Measurements from ENCODE around the gene VWC2L. TPM values are rescaled to one million over a fixed set of nuclear protein-coding genes. Genes with fewer than 3 reads are reported as not detected.
A peak's percentile ranks its signal among the peaks of the same experiment; 100 is the strongest.

The VWC2L gene
- total and polyA plus RNA-seq, 9 donors: 0.16 TPM; not detected in 8

DNA sequence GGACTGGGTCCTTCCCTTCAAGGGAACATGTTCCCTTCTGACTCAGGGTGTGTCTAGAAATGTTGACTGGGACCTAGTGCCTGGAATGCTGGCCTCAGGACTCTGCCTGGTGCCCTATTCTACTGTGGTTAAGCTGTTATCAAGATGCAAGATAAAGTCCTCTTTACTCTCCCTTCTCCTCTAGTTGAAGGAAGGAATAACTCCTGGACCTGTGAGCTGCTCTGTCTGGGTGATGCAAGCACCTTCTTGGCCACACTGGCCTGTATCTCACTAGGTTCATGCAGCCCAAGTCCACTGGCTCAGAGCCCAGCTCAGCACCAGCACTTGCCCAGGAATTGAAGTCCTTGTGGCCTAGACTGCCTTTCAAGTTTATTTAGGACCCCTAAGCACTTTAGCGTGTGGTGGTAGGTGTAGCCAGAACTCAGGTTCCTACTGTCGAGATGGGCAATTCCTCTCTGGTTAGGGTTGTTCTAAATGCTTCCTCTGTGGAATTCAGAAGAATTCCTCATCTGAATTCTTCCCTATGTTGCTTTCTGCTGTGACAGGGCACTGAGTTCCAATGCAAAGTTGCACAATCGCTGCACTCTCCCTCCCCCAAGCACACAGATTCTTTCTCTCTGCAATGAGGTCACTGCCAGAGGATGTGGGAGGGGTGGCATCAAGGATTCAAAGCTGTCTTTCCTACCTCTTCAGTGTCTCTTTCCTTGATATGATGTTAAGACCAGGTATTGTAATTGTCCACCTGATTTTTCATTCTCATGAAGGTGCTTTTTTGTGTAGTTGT lies 54.7 kb downstream of the VWC2L start:
- peaks cover 5% of the 10 kb centered on the region for H3K9me3 ChIP-seq (replicated peaks; ENCODE audit: control insufficient read depth, low read depth, low read length)
- H3K4me3 ChIP-seq (ENCODE audit: low read length): no peak overlapping the region
- H3K4me1 ChIP-seq (ENCODE audit: control insufficient read depth, insufficient read depth, low read length): no peaks in the 10 kb centered on the region
- WGBS (ENCODE audit: insufficient coverage): 100% methylated on average over 1 of the region's 3 CpGs
- H3K27ac ChIP-seq (ENCODE audit: low read length): no peak overlapping the region
- DNase-seq: no peak
- no peaks in the 10 kb centered on the region for H3K27me3 ChIP-seq (ENCODE audit: control insufficient read depth, insufficient read depth, low read length)
- no peaks in the 10 kb centered on the region for H3K36me3 ChIP-seq (ENCODE audit: control insufficient read depth, insufficient read depth, low read length)

DNA sequence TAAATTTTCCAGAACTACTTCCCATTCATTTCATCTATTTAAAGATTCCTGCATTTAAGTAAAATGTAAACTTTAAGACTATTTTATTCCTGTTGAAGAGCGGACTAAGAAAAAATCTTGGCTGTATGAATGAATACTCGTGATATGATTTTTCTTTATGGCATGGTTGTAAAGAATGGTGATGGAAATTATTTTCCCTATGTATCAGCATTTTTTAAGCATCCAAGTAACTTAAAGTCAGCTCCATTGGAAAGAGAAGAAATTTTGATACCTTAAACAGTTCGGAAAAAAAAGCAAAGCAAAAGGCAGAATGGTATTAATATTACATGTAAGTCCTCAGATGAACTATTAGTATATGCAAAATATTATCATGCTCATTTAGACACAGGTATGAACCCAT lies 58.9 kb downstream of the VWC2L start:
- DNase-seq: peak; percentile 43
- Histone ChIP-seq H3K36me3 (ENCODE audit: control insufficient read depth, insufficient read depth, low read length) (no peaks in the 10 kb centered on the region), H3K27me3 (ENCODE audit: control insufficient read depth, insufficient read depth, low read length) (no peaks in the 10 kb centered on the region), H3K27ac (ENCODE audit: low read length) (no peak overlapping the region), H3K4me3 (ENCODE audit: low read length) (no peak overlapping the region), H3K9me3 (replicated peaks; ENCODE audit: control insufficient read depth, low read depth, low read length) (no peaks in the 10 kb centered on the region), H3K4me1 (ENCODE audit: control insufficient read depth, insufficient read depth, low read length) (no peaks in the 10 kb centered on the region)
- WGBS (ENCODE audit: insufficient coverage): no CpG with 5 or more reads among the region's 3 CpGs

- WGBS (ENCODE audit: insufficient coverage): no CpG with 5 or more reads among the region's 1 CpG
- Histone ChIP-seq H3K27ac (ENCODE audit: low read length) (no peak overlapping the region), H3K9me3 (replicated peaks; ENCODE audit: control insufficient read depth, low read depth, low read length) (no peaks in the 10 kb centered on the region), H3K4me3 (ENCODE audit: low read length) (no peak overlapping the region), H3K27me3 (ENCODE audit: control insufficient read depth, insufficient read depth, low read length) (no peaks in the 10 kb centered on the region), H3K4me1 (ENCODE audit: control insufficient read depth, insufficient read depth, low read length) (no peaks in the 10 kb centered on the region), H3K36me3 (ENCODE audit: control insufficient read depth, insufficient read depth, low read length) (no peaks in the 10 kb centered on the region)
- DNase-seq: no peak
Measured at GRCh38 chr2:214471382-214471781, 60.5 kb downstream of the VWC2L start.

- no peaks in the 10 kb centered on the region for H3K36me3 ChIP-seq (ENCODE audit: control insufficient read depth, insufficient read depth, low read length)
- no CpG with 5 or more reads among the region's 1 CpG for WGBS (ENCODE audit: insufficient coverage)
- no peaks in the 10 kb centered on the region for H3K9me3 ChIP-seq (replicated peaks; ENCODE audit: control insufficient read depth, low read depth, low read length)
- DNase-seq: no peak
- no peaks in the 10 kb centered on the region for H3K4me1 ChIP-seq (ENCODE audit: control insufficient read depth, insufficient read depth, low read length)
- H3K27ac ChIP-seq (ENCODE audit: low read length): no peak overlapping the region
- H3K27me3 ChIP-seq (ENCODE audit: control insufficient read depth, insufficient read depth, low read length): no peaks in the 10 kb centered on the region
- no peak overlapping the region for H3K4me3 ChIP-seq (ENCODE audit: low read length)
Measured at GRCh38 chr2:214471990-214472389, 61.1 kb downstream of the VWC2L start.

GRCh38 chr2:214477305-214477704 lies 66.5 kb downstream of the VWC2L start:
- H3K4me1 ChIP-seq (ENCODE audit: control insufficient read depth, insufficient read depth, low read length): no peaks in the 10 kb centered on the region
- no peak overlapping the region for H3K27ac ChIP-seq (ENCODE audit: low read length)
- no CpG with 5 or more reads among the region's 2 CpGs for WGBS (ENCODE audit: insufficient coverage)

DNA sequence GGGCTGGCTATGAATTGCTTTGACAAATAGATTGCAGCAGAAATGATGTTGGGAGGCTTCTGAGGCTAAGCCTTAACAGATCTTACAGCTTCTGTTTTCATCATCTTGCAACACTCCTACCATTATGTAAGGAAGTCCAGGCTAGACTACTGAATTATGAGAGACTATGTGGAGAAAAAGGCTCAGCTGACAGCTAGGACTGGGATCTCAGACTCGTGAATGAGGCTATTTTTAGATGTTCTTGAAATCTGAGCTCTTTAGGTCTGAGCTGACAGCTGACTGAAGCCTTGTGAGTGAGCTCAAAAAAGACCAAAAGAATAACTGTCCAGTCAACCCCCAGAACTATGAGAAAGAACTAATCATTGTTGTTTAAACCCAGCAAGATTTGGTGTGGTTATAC lies 70.3 kb downstream of the VWC2L start:
- no peaks in the 10 kb centered on the region for H3K36me3 ChIP-seq (ENCODE audit: control insufficient read depth, insufficient read depth, low read length)
- H3K27ac ChIP-seq (ENCODE audit: low read length): peak overlapping the region; percentile 62
- peak; percentile 76 for DNase-seq
- H3K9me3 ChIP-seq (replicated peaks; ENCODE audit: control insufficient read depth, low read depth, low read length): no peaks in the 10 kb centered on the region
- no CpG with 5 or more reads among the region's 1 CpG for WGBS (ENCODE audit: insufficient coverage)
- H3K4me3 ChIP-seq (ENCODE audit: low read length): no peak overlapping the region
- H3K27me3 ChIP-seq (ENCODE audit: control insufficient read depth, insufficient read depth, low read length): no peaks in the 10 kb centered on the region
- no peaks in the 10 kb centered on the region for H3K4me1 ChIP-seq (ENCODE audit: control insufficient read depth, insufficient read depth, low read length)

More at GRCh38 chr2:214477305-214477704, 66.5 kb downstream of the VWC2L start:
- Histone ChIP-seq H3K4me3 (ENCODE audit: low read length) (no peak overlapping the region), H3K36me3 (ENCODE audit: control insufficient read depth, insufficient read depth, low read length) (no peaks in the 10 kb centered on the region), H3K27me3 (ENCODE audit: control insufficient read depth, insufficient read depth, low read length) (no peaks in the 10 kb centered on the region), H3K9me3 (replicated peaks; ENCODE audit: control insufficient read depth, low read depth, low read length) (no peaks in the 10 kb centered on the region)
- DNase-seq: no peak

GRCh38 chr2:214482728-214483127 lies 71.9 kb downstream of the VWC2L start:
- Histone ChIP-seq H3K9me3 (replicated peaks; ENCODE audit: control insufficient read depth, low read depth, low read length) (no peaks in the 10 kb centered on the region), H3K4me1 (ENCODE audit: control insufficient read depth, insufficient read depth, low read length) (no peaks in the 10 kb centered on the region), H3K36me3 (ENCODE audit: control insufficient read depth, insufficient read depth, low read length) (no peaks in the 10 kb centered on the region), H3K4me3 (ENCODE audit: low read length) (no peak overlapping the region), H3K27me3 (ENCODE audit: control insufficient read depth, insufficient read depth, low read length) (no peaks in the 10 kb centered on the region), H3K27ac (ENCODE audit: low read length) (no peak overlapping the region)
- WGBS (ENCODE audit: insufficient coverage): no CpG with 5 or more reads among the region's 2 CpGs
- no peak for DNase-seq

DNA sequence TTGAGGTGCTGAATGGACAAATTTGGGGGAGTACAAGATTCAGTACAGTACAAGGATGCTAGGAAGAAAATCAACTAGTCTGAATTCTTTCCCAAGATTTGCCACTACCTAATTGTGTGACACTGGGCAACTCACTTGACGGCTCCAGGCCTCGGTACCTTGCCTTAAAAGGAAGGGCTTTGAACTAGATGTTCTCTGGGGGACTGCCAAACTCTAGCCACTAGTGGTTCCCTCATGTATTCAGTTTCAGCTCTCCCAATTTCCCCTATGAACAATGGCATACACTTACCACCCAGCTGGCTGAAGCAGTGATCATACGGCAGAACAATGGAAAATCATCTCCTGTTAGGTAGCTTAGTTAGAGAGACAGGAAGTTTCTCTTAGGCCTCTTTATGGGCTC lies 73.4 kb downstream of the VWC2L start:
- DNase-seq: peak; percentile 11
- Histone ChIP-seq H3K27ac (ENCODE audit: low read length) (no peak overlapping the region), H3K4me3 (ENCODE audit: low read length) (no peak overlapping the region), H3K9me3 (replicated peaks; ENCODE audit: control insufficient read depth, low read depth, low read length) (no peaks in the 10 kb centered on the region), H3K4me1 (ENCODE audit: control insufficient read depth, insufficient read depth, low read length) (no peaks in the 10 kb centered on the region), H3K27me3 (ENCODE audit: control insufficient read depth, insufficient read depth, low read length) (no peaks in the 10 kb centered on the region), H3K36me3 (ENCODE audit: control insufficient read depth, insufficient read depth, low read length) (no peaks in the 10 kb centered on the region)
- WGBS (ENCODE audit: insufficient coverage): 100% methylated on average over 2 of the region's 3 CpGs

DNA sequence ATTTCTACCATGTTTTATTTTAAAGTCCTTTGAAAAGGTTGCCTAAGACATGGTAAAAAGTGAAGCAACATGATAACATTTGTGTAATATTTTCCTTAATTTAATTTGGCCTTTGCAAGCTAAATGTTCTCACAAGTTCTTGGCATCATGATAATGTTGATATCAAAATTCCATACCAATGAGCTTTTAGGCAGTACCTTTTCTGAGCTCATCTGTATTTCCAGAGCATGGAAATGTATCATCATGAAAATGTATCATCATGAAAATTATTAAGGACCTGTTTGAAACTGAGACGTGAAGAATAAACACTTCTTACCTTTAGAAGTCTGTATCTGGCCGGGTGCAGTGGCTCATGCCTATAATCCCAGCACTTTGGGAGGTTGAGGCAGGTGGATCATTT lies 73.8 kb downstream of the VWC2L start:
- Histone ChIP-seq H3K27ac (ENCODE audit: low read length) (no peak overlapping the region), H3K36me3 (ENCODE audit: control insufficient read depth, insufficient read depth, low read length) (no peaks in the 10 kb centered on the region), H3K4me3 (ENCODE audit: low read length) (no peak overlapping the region), H3K27me3 (ENCODE audit: control insufficient read depth, insufficient read depth, low read length) (no peaks in the 10 kb centered on the region), H3K4me1 (ENCODE audit: control insufficient read depth, insufficient read depth, low read length) (no peaks in the 10 kb centered on the region), H3K9me3 (replicated peaks; ENCODE audit: control insufficient read depth, low read depth, low read length) (no peaks in the 10 kb centered on the region)
- 100% methylated on average over 1 of the region's 2 CpGs for WGBS (ENCODE audit: insufficient coverage)
- no peak for DNase-seq

DNA sequence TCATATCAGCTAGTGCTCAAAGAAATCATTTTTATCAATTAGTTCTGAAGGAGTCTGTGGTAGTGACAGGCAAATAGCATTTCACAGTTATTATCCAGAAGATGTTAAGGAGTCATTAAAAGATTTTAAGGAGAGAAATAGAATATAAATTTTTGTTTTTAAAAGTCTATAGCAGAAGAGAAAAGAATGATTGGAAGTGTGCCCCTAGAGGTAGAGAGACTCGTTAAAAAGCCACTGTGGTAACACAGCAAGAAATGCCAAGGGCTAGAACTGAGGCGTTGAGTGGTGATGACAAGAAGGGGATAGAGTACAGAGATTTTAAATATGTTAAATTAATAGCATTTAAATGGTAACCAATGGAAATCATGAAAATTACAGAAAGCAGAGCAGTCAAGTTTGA lies 78.3 kb downstream of the VWC2L start:
- Histone ChIP-seq H3K27ac (ENCODE audit: low read length) (no peak overlapping the region), H3K27me3 (ENCODE audit: control insufficient read depth, insufficient read depth, low read length) (no peaks in the 10 kb centered on the region), H3K9me3 (replicated peaks; ENCODE audit: control insufficient read depth, low read depth, low read length) (no peaks in the 10 kb centered on the region), H3K4me3 (ENCODE audit: low read length) (no peak overlapping the region), H3K36me3 (ENCODE audit: control insufficient read depth, insufficient read depth, low read length) (no peaks in the 10 kb centered on the region), H3K4me1 (ENCODE audit: control insufficient read depth, insufficient read depth, low read length) (no peaks in the 10 kb centered on the region)
- 20% methylated on average over 1 of the region's 2 CpGs for WGBS (ENCODE audit: insufficient coverage)
- DNase-seq: no peak

GRCh38 chr2:214489702-214490101 lies 78.8 kb downstream of the VWC2L start:
- H3K4me1 ChIP-seq (ENCODE audit: control insufficient read depth, insufficient read depth, low read length): no peaks in the 10 kb centered on the region
- no peak overlapping the region for H3K4me3 ChIP-seq (ENCODE audit: low read length)
- no peaks in the 10 kb centered on the region for H3K27me3 ChIP-seq (ENCODE audit: control insufficient read depth, insufficient read depth, low read length)
- no peaks in the 10 kb centered on the region for H3K9me3 ChIP-seq (replicated peaks; ENCODE audit: control insufficient read depth, low read depth, low read length)
- H3K36me3 ChIP-seq (ENCODE audit: control insufficient read depth, insufficient read depth, low read length): no peaks in the 10 kb centered on the region
- WGBS (ENCODE audit: insufficient coverage): no CpG with 5 or more reads among the region's 2 CpGs
- no peak for DNase-seq
- H3K27ac ChIP-seq (ENCODE audit: low read length): no peak overlapping the region

All from muscle of leg (tissue), 11 donors.